ENCODE measurements around the gene NBR1.
A peak's percentile ranks its signal among the peaks of the same experiment; 100 is the strongest.
"Not testable (repeated sequence)": the region's sequence is repeated elsewhere in the genome, so short reads cannot be mapped to it uniquely, and the experiment has no call there.

The NBR1 gene, protein sequence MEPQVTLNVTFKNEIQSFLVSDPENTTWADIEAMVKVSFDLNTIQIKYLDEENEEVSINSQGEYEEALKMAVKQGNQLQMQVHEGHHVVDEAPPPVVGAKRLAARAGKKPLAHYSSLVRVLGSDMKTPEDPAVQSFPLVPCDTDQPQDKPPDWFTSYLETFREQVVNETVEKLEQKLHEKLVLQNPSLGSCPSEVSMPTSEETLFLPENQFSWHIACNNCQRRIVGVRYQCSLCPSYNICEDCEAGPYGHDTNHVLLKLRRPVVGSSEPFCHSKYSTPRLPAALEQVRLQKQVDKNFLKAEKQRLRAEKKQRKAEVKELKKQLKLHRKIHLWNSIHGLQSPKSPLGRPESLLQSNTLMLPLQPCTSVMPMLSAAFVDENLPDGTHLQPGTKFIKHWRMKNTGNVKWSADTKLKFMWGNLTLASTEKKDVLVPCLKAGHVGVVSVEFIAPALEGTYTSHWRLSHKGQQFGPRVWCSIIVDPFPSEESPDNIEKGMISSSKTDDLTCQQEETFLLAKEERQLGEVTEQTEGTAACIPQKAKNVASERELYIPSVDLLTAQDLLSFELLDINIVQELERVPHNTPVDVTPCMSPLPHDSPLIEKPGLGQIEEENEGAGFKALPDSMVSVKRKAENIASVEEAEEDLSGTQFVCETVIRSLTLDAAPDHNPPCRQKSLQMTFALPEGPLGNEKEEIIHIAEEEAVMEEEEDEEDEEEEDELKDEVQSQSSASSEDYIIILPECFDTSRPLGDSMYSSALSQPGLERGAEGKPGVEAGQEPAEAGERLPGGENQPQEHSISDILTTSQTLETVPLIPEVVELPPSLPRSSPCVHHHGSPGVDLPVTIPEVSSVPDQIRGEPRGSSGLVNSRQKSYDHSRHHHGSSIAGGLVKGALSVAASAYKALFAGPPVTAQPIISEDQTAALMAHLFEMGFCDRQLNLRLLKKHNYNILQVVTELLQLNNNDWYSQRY

DNA sequence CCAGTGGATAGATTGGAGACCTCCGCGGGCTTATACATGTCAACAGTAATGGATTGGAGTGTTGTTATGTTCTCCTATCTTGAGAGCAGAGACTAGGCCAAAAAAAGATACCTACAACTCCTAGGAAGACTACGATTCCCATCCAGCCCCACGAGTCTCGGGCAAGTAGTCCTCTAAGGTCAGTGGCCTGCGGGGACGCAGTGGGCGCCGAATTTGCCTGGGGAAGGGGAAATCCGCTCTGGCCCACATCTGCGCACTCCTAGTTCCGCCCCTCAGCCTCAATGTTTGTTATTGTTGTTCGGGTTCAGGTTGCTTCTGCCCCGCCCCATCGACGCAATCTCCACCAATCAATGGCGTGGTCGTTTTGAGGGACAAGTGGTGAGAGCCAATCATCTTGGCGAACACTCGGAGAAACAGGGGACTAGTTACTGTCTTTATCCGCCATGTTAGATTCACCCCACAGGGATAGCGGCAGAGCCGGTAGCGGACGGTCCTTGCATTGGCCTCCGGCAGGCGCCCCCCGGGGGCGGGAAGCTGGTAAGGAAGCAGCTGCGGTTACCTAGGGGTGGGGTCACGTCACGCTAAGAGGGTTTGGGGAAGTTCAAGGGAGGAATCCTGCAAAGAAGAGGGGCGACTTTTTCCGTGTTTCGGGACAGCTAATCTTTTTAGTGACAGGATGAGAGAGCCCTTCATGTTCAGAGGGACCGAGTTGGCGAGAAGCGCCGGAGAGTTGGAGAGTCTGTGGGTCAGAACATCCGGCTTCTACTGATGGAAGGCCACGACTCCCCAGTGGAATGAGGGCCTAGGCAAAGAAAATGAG is at the start of gene NBR1:
Gene NBR1, plus strand, starts transcription at position 449 of the 820 bp plus-strand sequence. CDS start 4,586 bp downstream, outside the sequence.
- peak; percentile 99 for DNase-seq

DNA sequence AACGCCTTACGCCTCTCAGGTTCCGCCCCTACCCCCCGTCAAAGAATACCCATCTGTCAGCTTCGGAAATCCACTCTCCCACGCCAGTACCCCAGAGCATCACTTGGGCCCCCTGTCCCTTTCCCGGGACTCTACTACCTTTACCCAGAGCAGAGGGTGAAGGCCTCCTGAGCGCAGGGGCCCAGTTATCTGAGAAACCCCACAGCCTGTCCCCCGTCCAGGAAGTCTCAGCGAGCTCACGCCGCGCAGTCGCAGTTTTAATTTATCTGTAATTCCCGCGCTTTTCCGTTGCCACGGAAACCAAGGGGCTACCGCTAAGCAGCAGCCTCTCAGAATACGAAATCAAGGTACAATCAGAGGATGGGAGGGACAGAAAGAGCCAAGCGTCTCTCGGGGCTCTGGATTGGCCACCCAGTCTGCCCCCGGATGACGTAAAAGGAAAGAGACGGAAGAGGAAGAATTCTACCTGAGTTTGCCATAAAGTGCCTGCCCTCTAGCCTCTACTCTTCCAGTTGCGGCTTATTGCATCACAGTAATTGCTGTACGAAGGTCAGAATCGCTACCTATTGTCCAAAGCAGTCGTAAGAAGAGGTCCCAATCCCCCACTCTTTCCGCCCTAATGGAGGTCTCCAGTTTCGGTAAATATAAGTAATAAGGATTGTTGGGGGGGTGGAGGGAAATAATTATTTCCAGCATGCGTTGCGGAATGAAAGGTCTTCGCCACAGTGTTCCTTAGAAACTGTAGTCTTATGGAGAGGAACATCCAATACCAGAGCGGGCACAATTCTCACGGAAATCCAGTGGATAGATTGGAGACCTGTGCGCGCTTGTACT is 45.7 kb upstream of the NBR1 start, which contains the start of gene BRCA1:
Gene BRCA1, minus strand, starts transcription at position 232 of the 834 bp plus-strand sequence. CDS start 1,268 bp downstream, outside the sequence.
- DNase-seq = peak; percentile 100

DNA sequence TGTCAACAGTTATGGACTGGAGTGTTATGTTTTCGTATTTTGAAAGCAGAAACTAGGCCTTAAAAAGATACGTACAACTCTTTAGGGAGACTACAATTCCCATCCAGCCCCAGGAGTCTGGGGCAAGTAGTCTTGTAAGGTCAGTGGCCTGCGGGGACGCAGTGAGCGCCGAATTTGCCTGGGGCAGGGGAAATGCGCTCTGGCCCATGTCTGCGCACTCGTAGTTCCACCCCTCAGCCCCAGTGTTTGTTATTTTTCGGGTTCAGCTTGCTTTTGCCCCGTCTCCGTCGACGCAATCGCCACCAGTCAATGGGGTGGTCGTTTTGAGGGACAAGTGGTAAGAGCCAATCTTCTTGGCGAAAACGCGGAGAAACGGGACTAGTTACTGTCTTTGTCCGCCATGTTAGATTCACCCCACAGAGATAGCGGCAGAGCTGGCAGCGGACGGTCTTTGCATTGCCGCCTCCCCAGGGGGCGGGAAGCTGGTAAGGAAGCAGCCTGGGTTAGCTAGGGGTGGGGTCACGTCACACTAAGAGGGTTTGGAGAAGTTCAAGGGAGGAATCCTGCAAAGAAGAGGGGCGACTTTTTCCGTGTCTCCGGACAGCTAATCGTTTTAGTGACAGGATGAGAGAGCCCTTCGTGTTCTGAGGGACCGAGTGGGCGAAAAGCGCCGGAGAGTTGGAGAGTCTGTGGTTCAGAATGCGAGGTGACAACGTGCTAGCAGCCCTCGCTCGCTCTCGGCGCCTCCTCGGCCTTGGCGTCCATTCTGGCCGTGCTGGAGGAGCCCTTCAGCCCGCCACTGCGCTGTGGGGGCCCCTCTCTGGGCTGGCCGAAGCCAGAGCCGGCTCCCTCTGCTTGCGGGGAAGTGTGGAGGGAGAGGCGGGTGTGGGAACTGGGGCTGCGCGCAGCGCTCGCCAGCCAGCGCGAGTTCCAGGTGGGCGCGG is 44.8 kb upstream of the NBR1 start:
- no peak for DNase-seq

GRCh38 chr17:43126911-43127290 is 44.1 kb upstream of the NBR1 start:
- DNase-seq = no peak

GRCh38 chr17:43127333-43127876 is 43.6 kb upstream of the NBR1 start:
- DNase-seq = not testable (repeated sequence)

DNA sequence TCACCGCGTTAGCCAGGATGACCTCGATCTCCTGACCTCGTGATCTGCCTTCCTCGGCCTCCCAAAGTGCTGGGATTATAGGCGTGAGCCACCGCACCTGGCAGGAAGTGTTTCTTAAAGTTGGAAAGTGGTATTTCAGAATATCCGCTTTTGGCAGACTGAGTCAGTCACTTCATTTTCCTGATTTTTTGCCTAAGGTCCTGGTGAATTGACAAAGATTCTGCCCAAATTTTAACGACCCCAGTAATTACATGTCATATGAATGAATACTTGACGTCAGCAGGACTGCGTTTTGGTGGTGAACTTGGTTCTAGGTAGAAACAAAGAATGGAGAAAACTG is 41.4 kb upstream of the NBR1 start:
- no peak for DNase-seq

GRCh38 chr17:43132117-43132516 is 38.9 kb upstream of the NBR1 start:
- no peak for DNase-seq

- DNase-seq = not testable (repeated sequence)
Measured at GRCh38 chr17:43133439-43133838, 37.6 kb upstream of the NBR1 start.

GRCh38 chr17:43134774-43135453 is 36.1 kb upstream of the NBR1 start:
- DNase-seq = no peak

- no peak for DNase-seq
Measured at GRCh38 chr17:43135454-43135819, 35.6 kb upstream of the NBR1 start.

- not testable (repeated sequence) for DNase-seq
Measured at GRCh38 chr17:43136574-43136973, 34.4 kb upstream of the NBR1 start.

GRCh38 chr17:43138531-43138930 is 32.5 kb upstream of the NBR1 start:
- not testable (repeated sequence) for DNase-seq

DNA sequence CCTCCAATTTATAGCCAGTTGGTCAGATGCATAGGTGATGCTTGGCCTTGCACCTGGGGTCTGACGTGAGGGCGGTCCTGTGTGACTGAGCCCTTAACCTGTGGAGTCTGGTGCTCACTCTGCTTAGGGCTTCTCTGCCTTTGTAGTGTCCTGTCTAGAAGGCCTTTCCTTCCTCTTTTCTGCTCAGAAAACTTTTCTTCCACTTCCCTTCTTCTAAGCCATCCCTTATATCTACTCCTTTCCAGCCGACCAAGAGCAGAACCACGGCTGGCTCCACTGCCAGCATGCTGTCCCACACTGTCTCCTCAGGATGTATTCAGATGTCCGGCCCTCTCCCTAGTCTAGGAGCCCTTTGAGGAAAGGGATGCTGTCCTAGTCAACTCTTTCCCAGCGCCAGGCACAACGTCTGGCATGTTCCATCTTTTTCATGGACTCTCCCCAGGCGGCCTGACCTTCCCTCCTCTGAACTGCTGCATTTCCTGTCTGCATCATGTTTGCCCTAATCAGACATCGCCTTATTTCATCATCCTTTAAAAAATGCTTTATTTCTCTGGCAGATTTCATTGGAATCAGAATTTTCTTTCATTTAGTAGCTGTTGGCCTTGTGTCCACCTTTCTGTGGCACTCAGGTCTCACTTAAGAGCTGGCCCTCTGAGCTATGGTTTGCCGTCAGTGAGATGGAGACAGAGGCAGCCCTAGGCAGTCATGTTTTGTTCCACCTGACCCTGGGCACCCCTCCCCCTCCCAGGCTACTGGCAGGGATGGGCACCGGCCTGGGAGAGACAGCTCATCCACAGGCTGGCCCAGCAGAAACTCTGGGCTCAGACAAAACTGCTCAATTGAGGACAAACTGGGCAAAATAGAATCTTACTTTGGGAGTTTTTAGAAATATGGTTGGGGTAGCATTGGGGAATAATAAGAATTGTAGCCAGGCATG is 30.4 kb upstream of the NBR1 start:
- DNase-seq = no peak

GRCh38 chr17:43142153-43142552 is 28.9 kb upstream of the NBR1 start:
- DNase-seq = no peak

DNA sequence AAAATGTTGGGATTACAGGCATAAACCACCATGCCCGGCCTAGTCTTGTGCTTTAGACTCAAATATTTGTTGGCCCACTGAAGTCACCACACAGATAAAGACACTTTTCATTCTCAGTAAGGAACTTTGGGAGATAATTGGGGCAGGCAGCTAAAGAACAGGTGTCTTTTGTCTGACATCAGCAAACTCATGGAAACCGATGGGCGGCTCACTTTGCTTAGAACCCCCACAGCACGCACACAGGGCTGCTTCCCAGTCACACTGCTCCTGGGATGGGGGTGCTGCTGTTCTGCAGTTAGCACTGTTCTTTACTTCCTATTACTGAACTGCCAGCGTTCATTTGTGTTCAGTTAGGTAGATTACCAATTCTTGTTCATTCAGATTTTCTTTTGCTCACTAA is 27.8 kb upstream of the NBR1 start:
- DNase-seq = no peak

- DNase-seq = no peak
Measured at GRCh38 chr17:43146649-43147048, 24.4 kb upstream of the NBR1 start.

DNA sequence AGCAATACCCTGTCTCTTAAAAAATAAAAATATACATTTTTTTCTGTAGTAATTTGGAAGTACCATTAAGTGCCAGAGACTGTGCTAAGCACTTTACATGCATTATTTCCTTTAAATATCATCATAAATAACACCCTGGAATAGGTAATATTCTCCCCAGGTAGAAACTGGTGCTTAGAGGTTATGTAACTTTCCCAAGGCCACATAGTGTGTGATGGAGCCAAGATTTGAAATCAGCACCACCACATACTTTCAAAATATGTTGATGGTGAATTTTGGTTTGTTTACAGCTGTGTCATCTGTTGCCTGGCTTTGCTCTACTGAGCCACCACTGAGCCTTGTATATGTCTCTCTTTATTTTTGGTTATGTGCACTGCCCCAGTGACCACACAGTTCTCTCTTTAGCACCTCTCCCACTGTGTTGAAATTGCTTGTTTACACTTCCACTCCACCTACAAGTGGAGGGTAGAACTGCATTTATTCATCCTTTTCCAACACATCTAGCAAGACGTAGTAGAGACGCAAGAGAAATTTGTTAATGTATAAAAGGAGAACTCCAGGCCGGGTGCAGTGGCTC is 19.0 kb upstream of the NBR1 start:
- no peak for DNase-seq

GRCh38 chr17:43153197-43153835 is 17.7 kb upstream of the NBR1 start:
- DNase-seq = not testable (repeated sequence)
